Activated CD8-positive, alpha-beta memory T cell treated with anti-CD3 and anti-CD28 coated beads, Interleukin-2, amount 50 U/mL, for 1 hour (primary cell): ENCODE data around the gene ZNF330.
A peak's percentile ranks its signal among the peaks of the same experiment; 100 is the strongest.
"Not testable (repeated sequence)": the region's sequence is repeated elsewhere in the genome, so short reads cannot be mapped to it uniquely, and the experiment has no call there.

ENCODE experiments used
- DNase-seq: peaks from one replicate; pipeline ENCODE4 v3.0.0-alpha.2; 2020; ENCODE audit errors: extremely low read depth

The ZNF330 gene

GRCh38 chr4:141220691-141221659 lies at the start of gene ZNF330:
Gene ZNF330, plus strand, starts transcription at chr4:141220895. Its CDS starts 1,477 bp downstream, at chr4:141222372.
- peak; percentile 49 for DNase-seq

- DNase-seq, result no peak
Measured at GRCh38 chr4:141174457-141174856, 46.2 kb upstream of the ZNF330 start.

GRCh38 chr4:141177171-141177570 lies 43.5 kb upstream of the ZNF330 start:
- no peak for DNase-seq

DNA sequence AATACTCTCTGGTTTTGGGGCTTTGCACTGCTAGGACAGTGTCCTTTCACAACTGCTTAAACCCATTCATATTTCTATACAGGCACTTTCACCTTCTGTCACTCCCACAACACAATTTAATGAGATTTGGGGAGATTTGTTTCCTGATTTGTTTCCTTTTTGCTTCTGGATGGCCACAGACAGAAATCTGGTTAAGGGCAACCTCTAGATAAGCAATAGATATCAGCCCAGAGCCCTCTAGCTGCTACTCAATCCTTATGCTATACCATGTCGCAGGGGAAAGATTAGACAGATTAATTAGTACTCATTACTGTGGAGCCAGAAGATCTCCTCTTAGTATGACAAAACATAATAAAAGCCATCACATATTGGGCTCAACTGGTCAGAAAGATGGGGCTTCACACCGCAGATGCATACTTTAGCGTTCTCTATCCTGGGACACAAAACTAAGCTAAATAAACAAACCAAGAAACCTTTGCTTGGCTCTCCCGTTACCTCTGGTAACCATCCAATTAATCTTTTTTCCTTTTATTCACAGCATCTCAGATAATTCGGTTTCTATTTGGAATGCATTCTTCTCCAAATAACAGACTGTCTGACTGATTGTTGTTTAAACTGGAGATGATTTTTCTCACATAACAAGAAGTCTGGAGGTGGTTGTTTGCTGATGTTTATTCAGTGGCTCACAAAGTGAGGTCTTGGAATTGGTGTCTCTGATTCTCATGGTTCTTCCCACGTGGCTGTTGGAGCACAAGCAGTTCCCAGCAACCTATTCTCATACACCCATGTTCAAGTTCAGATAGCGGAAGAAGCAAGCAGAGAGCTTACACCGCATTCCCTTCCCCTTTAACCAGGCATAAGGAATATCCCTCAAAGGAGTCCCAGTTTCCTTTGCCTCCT lies 41.0 kb upstream of the ZNF330 start:
- DNase-seq, result no peak

GRCh38 chr4:141180991-141181761 lies 39.5 kb upstream of the ZNF330 start:
- no peak for DNase-seq

DNA sequence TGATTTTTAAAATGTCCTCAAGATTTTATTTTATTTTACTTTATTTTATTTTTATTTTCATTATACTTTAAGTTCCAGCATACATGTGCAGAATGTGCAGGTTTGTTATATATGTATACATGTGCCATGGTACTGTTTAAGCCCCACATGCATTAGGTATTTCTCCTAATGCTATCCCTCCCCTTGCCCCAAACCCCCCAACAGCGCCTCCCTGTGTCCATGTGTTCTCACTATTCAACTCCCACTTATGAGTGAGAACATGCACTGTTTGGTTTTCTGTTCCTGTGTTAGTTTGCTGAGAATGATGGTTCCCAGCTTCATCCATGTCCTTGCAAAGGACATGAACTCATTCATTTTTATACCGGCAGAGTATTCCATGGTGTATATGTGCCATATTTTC lies 37.2 kb upstream of the ZNF330 start:
- not testable (repeated sequence) for DNase-seq

GRCh38 chr4:141192564-141192963 lies 28.1 kb upstream of the ZNF330 start:
- DNase-seq, result no peak

DNA sequence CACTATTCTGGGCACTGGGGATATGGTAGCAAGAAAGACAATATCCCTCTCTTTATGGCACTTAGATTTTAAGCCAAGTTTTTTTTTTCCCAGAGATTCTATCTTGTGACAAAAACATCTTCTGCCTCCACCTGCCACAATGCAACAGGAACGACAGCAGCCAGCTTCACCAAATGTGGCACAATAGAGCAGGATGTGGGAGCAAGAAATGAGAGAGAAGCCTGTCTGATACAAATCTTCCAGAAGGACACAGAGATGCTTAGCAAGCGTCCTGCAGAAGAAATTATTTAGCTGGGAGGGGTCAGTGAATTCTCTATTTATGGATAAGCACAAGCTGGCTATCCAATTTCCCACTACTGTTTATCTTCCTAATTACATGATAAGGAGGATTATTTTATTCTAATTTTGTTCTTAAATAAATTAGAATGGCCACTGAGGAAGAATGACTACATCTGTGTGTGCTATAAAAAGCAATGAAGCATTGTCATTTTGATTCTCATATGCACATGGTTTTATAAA lies 27.1 kb upstream of the ZNF330 start:
- no peak for DNase-seq

- no peak for DNase-seq
Measured at GRCh38 chr4:141195095-141195707, 25.5 kb upstream of the ZNF330 start.

DNA sequence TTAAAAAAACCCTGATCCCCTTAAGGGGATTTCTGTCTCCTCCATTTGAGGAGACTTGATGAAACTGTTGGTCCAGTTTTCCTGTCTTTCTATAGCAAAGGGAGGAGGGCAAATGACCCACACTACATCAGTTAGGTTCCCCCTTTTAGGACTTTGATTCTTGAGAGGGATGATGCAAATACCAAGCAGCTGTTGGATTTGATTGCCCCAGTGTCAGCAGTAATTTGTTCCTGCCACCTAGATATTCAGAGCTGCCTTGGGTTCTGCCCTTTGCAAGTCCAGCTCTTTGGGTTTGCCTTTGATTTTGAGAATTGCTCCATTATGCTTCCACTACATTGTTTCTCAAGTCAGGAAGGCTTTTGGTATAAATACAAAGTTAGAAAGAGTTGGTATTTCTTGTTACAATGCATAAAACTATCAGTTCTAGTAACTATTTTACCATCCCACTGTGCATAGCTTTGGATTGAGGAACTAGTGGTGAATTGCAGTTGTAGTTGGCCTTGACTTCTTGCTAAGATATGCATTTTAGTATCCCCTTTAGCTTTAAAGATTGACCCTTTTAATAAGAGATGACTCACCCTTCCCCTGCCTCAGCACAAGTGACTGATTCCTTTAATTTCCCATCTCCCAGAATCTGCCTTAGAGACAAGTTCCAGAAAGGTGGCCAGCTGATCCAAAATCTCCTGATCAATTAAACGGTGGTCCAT lies 24.3 kb upstream of the ZNF330 start:
- no peak for DNase-seq

GRCh38 chr4:141207961-141208360 lies 12.7 kb upstream of the ZNF330 start:
- DNase-seq, result no peak

- DNase-seq, result no peak
Measured at GRCh38 chr4:141210168-141210567, 10.5 kb upstream of the ZNF330 start.

GRCh38 chr4:141213550-141213991 lies 7.1 kb upstream of the ZNF330 start:
- DNase-seq, result no peak

- DNase-seq, result no peak
Measured at GRCh38 chr4:141215030-141215429, 5.7 kb upstream of the ZNF330 start.

GRCh38 chr4:141216002-141216761 lies 4.5 kb upstream of the ZNF330 start:
- no peak for DNase-seq

GRCh38 chr4:141220271-141220670 lies 424 bp upstream of the ZNF330 start:
- no peak for DNase-seq

DNA sequence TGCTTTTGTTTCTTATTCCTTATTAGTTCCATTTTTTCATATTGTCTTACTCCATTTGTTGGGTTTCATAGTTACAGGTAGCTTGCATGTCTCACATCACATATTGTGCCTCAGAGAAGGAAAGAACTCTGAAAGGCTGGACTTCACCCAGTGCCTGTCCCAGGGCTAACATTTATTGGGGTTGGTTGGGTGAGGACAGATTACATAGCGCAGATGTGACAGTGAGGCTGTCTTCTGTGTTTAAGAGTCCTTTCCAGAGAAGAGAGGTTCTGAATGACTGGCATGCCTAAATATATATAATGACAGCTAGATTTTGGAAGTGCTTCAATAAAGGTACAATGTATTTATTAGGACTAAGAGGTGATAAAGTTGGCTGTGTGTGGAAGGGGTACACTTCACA lies 2.7 kb downstream of the ZNF330 start:
- DNase-seq, result no peak

GRCh38 chr4:141227280-141227679 lies 6.6 kb downstream of the ZNF330 start:
- DNase-seq, result not testable (repeated sequence)

- no peak for DNase-seq
Measured at GRCh38 chr4:141229408-141230101, 8.9 kb downstream of the ZNF330 start.
